ENCODE measurements around the gene ADAM12. TPM values are rescaled to one million over a fixed set of nuclear protein-coding genes. Genes with fewer than 3 reads are reported as not detected.

The ADAM12 gene
- polyA plus RNA-seq, 1 donor from 2014 or later = 0.09 TPM

- Histone ChIP-seq H4K20me1 (ENCODE audit: insufficient read depth) (no peaks in the 10 kb centered on the region), H3K9me3 (ENCODE audit: low read length) (no peaks in the 10 kb centered on the region), H3F3A (ENCODE audit: insufficient read depth, low read length, poor library complexity, severe bottlenecking) (no peaks in the 10 kb centered on the region), H3K4me2 (ENCODE audit: low read length) (no peak overlapping the region), H3K9me2 (ENCODE audit: insufficient read depth, low read length) (no peaks in the 10 kb centered on the region), H3K27ac (ENCODE audit: low read length) (no peak overlapping the region), H3K4me3 (ENCODE audit: low read length) (no peak overlapping the region), H3K79me2 (replicated peaks; ENCODE audit: insufficient read depth, low read length) (no peaks in the 10 kb centered on the region), H2AFZ (ENCODE audit: low read depth, low read length) (no peak overlapping the region), H3K27me3 (ENCODE audit: insufficient read depth, low read depth, low read length) (no peaks in the 10 kb centered on the region), H3K36me3 (ENCODE audit: insufficient read depth, low read length) (no peaks in the 10 kb centered on the region), H3K9ac (ENCODE audit: low read length) (no peak overlapping the region)
- TF ChIP-seq POLR2AphosphoS5 (IDR thresholded peaks at IDR 0.05) (no peak), MXI1 (conservative IDR thresholded peaks at IDR 0.05; ENCODE audit: poor library complexity, severe bottlenecking) (no peak), EP300 (conservative IDR thresholded peaks at IDR 0.05; ENCODE audit: poor library complexity, severe bottlenecking) (no peak), TAF1 (IDR thresholded peaks at IDR 0.05; ENCODE audit: low read depth) (no peak), RAD21 (conservative IDR thresholded peaks at IDR 0.05) (no peak), CTCF (IDR thresholded peaks at IDR 0.05; ENCODE audit: poor library complexity, severe bottlenecking) (no peak), SMC3 (conservative IDR thresholded peaks at IDR 0.05; ENCODE audit: poor library complexity) (no peak), EZH2 (IDR thresholded peaks at IDR 0.05; ENCODE audit: borderline replicate concordance, insufficient read depth, low read length, poor library complexity, severe bottlenecking) (no peak)
- TF ChIP-seq, protein P1, sequence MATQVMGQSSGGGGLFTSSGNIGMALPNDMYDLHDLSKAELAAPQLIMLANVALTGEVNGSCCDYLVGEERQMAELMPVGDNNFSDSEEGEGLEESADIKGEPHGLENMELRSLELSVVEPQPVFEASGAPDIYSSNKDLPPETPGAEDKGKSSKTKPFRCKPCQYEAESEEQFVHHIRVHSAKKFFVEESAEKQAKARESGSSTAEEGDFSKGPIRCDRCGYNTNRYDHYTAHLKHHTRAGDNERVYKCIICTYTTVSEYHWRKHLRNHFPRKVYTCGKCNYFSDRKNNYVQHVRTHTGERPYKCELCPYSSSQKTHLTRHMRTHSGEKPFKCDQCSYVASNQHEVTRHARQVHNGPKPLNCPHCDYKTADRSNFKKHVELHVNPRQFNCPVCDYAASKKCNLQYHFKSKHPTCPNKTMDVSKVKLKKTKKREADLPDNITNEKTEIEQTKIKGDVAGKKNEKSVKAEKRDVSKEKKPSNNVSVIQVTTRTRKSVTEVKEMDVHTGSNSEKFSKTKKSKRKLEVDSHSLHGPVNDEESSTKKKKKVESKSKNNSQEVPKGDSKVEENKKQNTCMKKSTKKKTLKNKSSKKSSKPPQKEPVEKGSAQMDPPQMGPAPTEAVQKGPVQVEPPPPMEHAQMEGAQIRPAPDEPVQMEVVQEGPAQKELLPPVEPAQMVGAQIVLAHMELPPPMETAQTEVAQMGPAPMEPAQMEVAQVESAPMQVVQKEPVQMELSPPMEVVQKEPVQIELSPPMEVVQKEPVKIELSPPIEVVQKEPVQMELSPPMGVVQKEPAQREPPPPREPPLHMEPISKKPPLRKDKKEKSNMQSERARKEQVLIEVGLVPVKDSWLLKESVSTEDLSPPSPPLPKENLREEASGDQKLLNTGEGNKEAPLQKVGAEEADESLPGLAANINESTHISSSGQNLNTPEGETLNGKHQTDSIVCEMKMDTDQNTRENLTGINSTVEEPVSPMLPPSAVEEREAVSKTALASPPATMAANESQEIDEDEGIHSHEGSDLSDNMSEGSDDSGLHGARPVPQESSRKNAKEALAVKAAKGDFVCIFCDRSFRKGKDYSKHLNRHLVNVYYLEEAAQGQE (IDR thresholded peaks at IDR 0.05; ENCODE audit: borderline replicate concordance) = no peak
These were observed 142.8 kb downstream of the ADAM12 start for GRCh38 chr10:126245501-126245900.

- Histone ChIP-seq H3K27me3 (ENCODE audit: insufficient read depth, low read depth, low read length) (no peaks in the 10 kb centered on the region), H3K36me3 (ENCODE audit: insufficient read depth, low read length) (no peaks in the 10 kb centered on the region)
These were observed 144.3 kb downstream of the ADAM12 start for GRCh38 chr10:126243971-126244370.

More at GRCh38 chr10:126243971-126244370, 144.3 kb downstream of the ADAM12 start:
- Histone ChIP-seq H3K9me3 (ENCODE audit: low read length) (no peaks in the 10 kb centered on the region), H3F3A (ENCODE audit: insufficient read depth, low read length, poor library complexity, severe bottlenecking) (no peaks in the 10 kb centered on the region), H4K20me1 (ENCODE audit: insufficient read depth) (no peaks in the 10 kb centered on the region), H2AFZ (ENCODE audit: low read depth, low read length) (no peak overlapping the region), H3K9ac (ENCODE audit: low read length) (no peak overlapping the region), H3K4me2 (ENCODE audit: low read length) (no peak overlapping the region), H3K27ac (ENCODE audit: low read length) (no peak overlapping the region), H3K79me2 (replicated peaks; ENCODE audit: insufficient read depth, low read length) (no peaks in the 10 kb centered on the region), H3K9me2 (ENCODE audit: insufficient read depth, low read length) (no peaks in the 10 kb centered on the region), H3K4me3 (ENCODE audit: low read length) (no peak overlapping the region)
- TF ChIP-seq EZH2 (IDR thresholded peaks at IDR 0.05; ENCODE audit: borderline replicate concordance, insufficient read depth, low read length, poor library complexity, severe bottlenecking) (no peak), POLR2AphosphoS5 (IDR thresholded peaks at IDR 0.05) (no peak), MXI1 (conservative IDR thresholded peaks at IDR 0.05; ENCODE audit: poor library complexity, severe bottlenecking) (no peak), CTCF (IDR thresholded peaks at IDR 0.05; ENCODE audit: poor library complexity, severe bottlenecking) (no peak), TAF1 (IDR thresholded peaks at IDR 0.05; ENCODE audit: low read depth) (no peak), EP300 (conservative IDR thresholded peaks at IDR 0.05; ENCODE audit: poor library complexity, severe bottlenecking) (no peak), RAD21 (conservative IDR thresholded peaks at IDR 0.05) (no peak), SMC3 (conservative IDR thresholded peaks at IDR 0.05; ENCODE audit: poor library complexity) (no peak)
- TF ChIP-seq, protein P1 (IDR thresholded peaks at IDR 0.05; ENCODE audit: borderline replicate concordance) = no peak
